Retinal pigment epithelial cell (primary cell): ENCODE data around the gene P2RX5.
A peak's percentile ranks its signal among the peaks of the same experiment; 100 is the strongest.
"Not testable (repeated sequence)": the region's sequence is repeated elsewhere in the genome, so short reads cannot be mapped to it uniquely, and the experiment has no call there.

Experiments used
- DNase-seq: peaks from one replicate; pipeline ENCODE4 v3.0.0-alpha.2; 2010; ENCODE audit warnings: low read depth
- H3K4me3 ChIP-seq: 2 replicates; pipeline ENCODE4 v1.5.1; 2011; ENCODE audit warnings: mild to moderate bottlenecking, low read length, control low read depth, moderate library complexity
- TF ChIP-seq, protein P1 (sequence below): conservative IDR thresholded peaks from 2 replicates; pipeline ENCODE4 v1.5.1; 2011; ENCODE audit warnings: low read depth, low read length, control low read depth, inconsistent platforms

Gene P2RX5

GRCh38 chr17:3735515-3735914 is 39.6 kb upstream of the P2RX5 start:
- no peak overlapping the region for H3K4me3 ChIP-seq
- no peak for DNase-seq
- TF ChIP-seq, protein P1, sequence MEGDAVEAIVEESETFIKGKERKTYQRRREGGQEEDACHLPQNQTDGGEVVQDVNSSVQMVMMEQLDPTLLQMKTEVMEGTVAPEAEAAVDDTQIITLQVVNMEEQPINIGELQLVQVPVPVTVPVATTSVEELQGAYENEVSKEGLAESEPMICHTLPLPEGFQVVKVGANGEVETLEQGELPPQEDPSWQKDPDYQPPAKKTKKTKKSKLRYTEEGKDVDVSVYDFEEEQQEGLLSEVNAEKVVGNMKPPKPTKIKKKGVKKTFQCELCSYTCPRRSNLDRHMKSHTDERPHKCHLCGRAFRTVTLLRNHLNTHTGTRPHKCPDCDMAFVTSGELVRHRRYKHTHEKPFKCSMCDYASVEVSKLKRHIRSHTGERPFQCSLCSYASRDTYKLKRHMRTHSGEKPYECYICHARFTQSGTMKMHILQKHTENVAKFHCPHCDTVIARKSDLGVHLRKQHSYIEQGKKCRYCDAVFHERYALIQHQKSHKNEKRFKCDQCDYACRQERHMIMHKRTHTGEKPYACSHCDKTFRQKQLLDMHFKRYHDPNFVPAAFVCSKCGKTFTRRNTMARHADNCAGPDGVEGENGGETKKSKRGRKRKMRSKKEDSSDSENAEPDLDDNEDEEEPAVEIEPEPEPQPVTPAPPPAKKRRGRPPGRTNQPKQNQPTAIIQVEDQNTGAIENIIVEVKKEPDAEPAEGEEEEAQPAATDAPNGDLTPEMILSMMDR = no peak

DNA sequence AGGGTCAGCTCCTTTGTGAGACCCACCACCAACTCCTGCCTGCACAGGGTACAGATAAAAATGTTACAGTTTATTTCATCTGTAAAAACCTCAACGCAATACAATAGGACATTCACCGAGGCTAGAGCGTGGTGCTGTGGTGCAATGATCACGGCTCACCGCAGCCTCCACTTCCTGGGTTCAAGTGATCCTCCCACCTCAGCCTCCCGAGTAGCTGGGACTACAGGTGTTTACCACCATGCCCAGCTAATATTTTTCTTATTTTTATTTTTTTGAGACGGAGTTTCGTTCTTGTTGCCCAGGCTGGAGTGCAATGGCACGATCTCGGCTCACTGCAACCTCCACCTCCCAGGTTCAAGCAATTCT is 38.9 kb upstream of the P2RX5 start:
- not testable (repeated sequence) for DNase-seq, H3K4me3 ChIP-seq

DNA sequence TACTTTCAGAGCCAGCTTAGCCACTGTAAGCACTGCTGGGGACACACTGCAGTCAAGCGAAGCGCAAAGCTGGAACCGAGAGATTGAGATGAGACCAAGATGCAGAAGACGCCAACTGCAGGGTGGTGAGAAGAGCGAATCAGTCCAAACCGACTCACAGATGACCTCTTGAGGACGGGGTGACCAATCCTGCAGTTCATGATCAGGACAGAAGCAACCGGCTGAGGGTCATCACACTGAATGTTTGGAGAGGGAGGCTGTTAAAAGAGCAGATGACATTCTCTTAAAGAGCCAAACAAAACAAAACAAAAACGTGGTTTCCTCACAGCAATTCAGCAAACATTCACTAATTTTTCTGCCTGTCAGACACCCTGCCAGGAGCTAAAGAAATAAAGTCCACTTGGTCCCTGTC is 36.3 kb upstream of the P2RX5 start:
- no peak overlapping the region for H3K4me3 ChIP-seq
- TF ChIP-seq, protein P1 = no peak
- no peak for DNase-seq

DNA sequence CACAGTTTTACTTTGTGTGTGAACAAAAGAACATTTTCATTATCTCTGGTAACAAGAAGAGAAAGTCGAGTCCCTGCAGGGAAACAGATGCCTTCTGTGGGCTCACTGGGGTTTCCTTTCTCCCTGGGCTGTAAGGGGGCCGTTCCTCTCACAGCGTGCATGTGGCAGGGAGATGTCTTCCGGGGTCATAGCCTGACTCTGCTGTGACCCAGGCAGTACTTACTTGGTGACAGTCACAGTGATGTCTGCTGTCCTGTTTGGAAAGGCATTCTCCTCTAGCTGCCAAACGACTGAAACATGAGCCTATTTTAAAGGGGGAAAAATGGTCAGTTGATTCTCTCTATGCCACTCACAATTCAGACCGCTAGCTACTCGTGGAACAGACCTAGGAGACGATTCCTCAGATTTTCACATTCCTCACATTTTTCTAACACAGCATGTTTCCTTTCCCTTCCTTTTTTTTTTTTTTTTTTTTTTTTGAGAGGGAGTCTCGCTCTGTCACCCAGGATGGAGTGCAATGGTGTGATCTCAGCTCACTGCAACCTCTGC is 35.0 kb upstream of the P2RX5 start:
- H3K4me3 ChIP-seq = peak overlapping the region; percentile 6
- TF ChIP-seq, protein P1 = no peak
- DNase-seq = no peak

DNA sequence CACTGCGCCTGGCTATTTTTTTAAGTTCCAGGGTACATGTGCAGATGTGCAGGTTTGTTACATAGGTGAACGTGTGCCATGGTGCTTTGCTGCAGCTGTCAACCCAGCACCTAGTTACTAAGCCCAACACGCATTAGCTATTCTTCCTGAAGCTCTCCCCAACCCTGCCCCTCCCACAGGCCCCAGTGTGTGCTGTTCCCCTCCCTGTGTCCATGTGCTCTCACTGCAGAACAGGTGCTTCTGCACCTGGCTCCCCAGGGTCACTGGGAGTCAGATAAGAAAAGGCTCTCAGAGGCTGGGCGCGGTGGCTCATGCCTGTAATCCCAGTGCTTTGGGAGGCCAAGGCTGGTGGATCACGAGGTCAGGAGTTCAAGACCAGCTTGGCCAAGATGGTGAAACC is 33.9 kb upstream of the P2RX5 start:
- H3K4me3 ChIP-seq = no peak overlapping the region
- DNase-seq = no peak
- TF ChIP-seq, protein P1 = no peak

DNA sequence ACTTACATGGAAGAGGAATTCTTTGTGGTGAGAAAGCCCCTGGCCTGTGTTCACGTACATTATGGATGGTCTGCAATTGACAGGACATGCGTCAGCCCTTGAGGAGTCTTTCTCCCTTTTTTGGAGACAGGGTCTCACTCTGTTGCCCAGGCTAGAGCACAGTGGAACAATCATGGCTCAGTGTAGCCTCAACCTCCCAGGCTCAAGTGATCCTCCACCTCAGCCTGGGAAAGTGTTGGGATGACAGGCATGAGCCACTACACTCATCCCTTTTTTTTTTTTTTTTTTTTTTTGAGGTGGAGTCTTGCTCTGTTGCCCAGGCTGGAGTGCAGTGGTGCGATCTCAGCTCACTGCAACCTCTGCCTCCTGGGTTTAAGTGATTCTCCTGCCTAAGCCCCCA is 32.1 kb upstream of the P2RX5 start:
- DNase-seq, H3K4me3 ChIP-seq: not testable (repeated sequence)

DNA sequence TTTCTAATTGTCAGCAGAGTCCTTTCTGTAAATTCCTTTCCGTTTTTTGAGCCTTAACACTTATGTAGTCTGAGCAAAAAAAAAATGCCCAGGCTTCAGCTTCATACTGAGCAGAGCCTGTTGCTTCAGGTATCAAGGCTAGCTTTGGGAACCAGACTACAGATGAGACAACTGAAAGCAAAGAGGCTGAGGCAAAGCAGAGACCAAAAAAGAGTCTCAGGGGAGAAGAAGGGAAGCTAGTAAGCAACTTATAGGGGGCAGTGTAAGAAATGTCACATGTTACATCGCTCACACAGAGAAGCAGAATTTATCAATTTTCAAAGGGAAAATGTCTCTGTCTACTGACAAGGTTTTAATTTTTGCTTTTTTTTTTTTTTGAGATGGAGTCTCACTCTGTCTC is 31.1 kb upstream of the P2RX5 start:
- no peak for DNase-seq

DNA sequence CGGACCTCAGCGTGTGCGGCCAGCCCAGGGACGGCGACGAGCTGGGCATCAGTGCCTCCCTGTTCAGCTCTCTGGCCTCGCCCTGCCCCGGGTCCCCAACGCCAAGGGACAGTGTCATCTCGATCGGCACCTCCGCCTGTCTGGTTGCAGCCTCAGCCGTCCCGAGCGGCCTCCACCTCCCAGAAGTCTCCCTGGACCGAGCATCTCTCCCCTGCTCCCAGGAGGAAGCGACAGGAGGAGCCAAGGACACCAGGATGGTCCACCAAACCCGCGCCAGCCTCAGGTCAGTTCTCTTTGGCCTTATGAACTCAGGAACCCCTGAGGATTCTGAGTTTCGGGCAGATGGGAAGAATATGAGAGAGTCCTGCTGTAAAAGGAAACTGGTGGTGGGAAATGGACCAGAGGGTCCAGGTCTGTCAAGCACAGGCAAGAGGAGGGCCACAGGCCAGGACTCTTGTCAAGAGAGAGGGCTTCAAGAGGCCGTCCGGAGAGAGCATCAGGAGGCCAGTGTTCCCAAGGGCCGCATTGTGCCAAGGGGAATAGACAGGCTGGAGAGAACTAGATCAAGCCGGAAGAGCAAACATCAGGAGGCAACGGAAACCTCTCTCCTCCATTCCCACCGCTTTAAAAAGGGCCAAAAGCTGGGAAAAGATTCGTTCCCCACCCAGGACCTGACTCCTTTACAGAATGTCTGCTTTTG is 28.6 kb upstream of the P2RX5 start:
- no peak for DNase-seq
- TF ChIP-seq, protein P1 = no peak

More for the DNA sequence above, 31.1 kb upstream of the P2RX5 start:
- TF ChIP-seq, protein P1 = no peak
- H3K4me3 ChIP-seq = no peak overlapping the region

More for the DNA sequence above, 28.6 kb upstream of the P2RX5 start:
- peak overlapping the region; percentile 88 for H3K4me3 ChIP-seq
